ENCODE results near the gene TCTA. TPM values are rescaled to one million over a fixed set of nuclear protein-coding genes. Genes with fewer than 3 reads are reported as not detected.
A peak's percentile ranks its signal among the peaks of the same experiment; 100 is the strongest.

Gene TCTA
- total and polyA plus RNA-seq, 4 experiments from 2014 or later, result 27.8 to 39.0 (median 37.9) TPM

- POLR2A ChIA-PET (ENCODE audit: partially characterized antibody), result interaction anchor here (1.6 to 2.0 kb wide), 3 partner anchors 9 to 85 kb away, joined by 5 to 14 read pairs (median 14); partner anchors contain the start of genes RHOA, TCTA and USP4
- DNase-seq, result no peak
- no peaks in the 10 kb centered on the region for H3K27me3 ChIP-seq (ENCODE audit: insufficient read depth, low read length)
- H3K4me3 Mint-ChIP-seq, result peak overlapping the region in 1 of 8 donors; percentile 31
- no peaks in the 10 kb centered on the region for H3K9me3 ChIP-seq (ENCODE audit: control insufficient read depth in 1 of 2, low read length in 2 of 2)
- no peak overlapping the region for H3K27ac ChIP-seq (ENCODE audit: low read depth, low read length)
- peaks cover 13 to 47% (median 31%) of the 10 kb centered on the region in 4 donors for H3K4me1 Mint-ChIP-seq
- H3K4me3 ChIP-seq (ENCODE audit: low read length in 2 of 2), result no peak overlapping the region
- no peaks in the 10 kb centered on the region for H3K9me3 Mint-ChIP-seq
- intact Hi-C loops (cut with micrococcal nuclease), result no loop called here
- H3K4me1 ChIP-seq (ENCODE audit: insufficient read depth, low read length), result peaks cover 19% of the 10 kb centered on the region
- CTCF ChIA-PET (ENCODE audit: partially characterized antibody), result interaction anchor here (1.8 kb wide), 1 partner anchor 9 kb away, joined by 9 read pairs; no protein-coding TSS in a partner anchor
- H3K27me3 Mint-ChIP-seq, result no peaks in the 10 kb centered on the region
- H3K36me3 ChIP-seq (ENCODE audit: insufficient read depth, low read length), result peaks cover 5% of the 10 kb centered on the region
- H3K36me3 Mint-ChIP-seq, result peaks cover 10 to 14% of the 10 kb centered on the region in 2 donors
- H3K27ac Mint-ChIP-seq, result peak overlapping the region in 6 of 7 donors; percentile 10 to 84 (median 58)
These were observed 12.6 kb downstream of the TCTA start for GRCh38 chr3:49424816-49425215.

- Mint-ChIP-seq H3K9me3 (no peaks in the 10 kb centered on the region), H3K27me3 (no peaks in the 10 kb centered on the region), H3K36me3 (peaks cover 7% of the 10 kb centered on the region in 2 donors), H3K4me3 (peak overlapping the region in 7 of 8 donors; percentile 4 to 96 (median 90)), H3K4me1 (peaks cover 11 to 38% (median 25%) of the 10 kb centered on the region in 4 donors), H3K27ac (peak overlapping the region in 4 of 7 donors; percentile 22 to 94 (median 88))
- Histone ChIP-seq H3K27me3 (ENCODE audit: insufficient read depth, low read length) (no peaks in the 10 kb centered on the region), H3K4me1 (ENCODE audit: insufficient read depth, low read length) (peaks cover 22% of the 10 kb centered on the region), H3K27ac (ENCODE audit: low read depth, low read length) (no peak overlapping the region), H3K36me3 (ENCODE audit: insufficient read depth, low read length) (no peaks in the 10 kb centered on the region), H3K4me3 (ENCODE audit: low read length in 2 of 2) (no peak overlapping the region), H3K9me3 (ENCODE audit: control insufficient read depth in 1 of 2, low read length in 2 of 2) (no peaks in the 10 kb centered on the region)
- ChIA-PET CTCF (ENCODE audit: partially characterized antibody) (interaction anchor here (0.9 to 2.6 kb wide), 6 partner anchors 8 to 92 kb away, joined by 3 to 16 read pairs (median 8); partner anchors contain the start of gene USP4), POLR2A (ENCODE audit: partially characterized antibody) (interaction anchor here (1.2 to 4.4 kb wide), 4 partner anchors 11 to 399 kb away, joined by 3 to 41 read pairs (median 32); partner anchors contain the start of genes DAG1, IMPDH2, RHOA and TCTA)
- DNase-seq, result no peak
- intact Hi-C loops (cut with micrococcal nuclease), result no loop called here
These were observed 15.4 kb downstream of the TCTA start for GRCh38 chr3:49427586-49427985.

GRCh38 chr3:49428752-49429080, 16.5 kb downstream of the TCTA start:
- peaks cover 22% of the 10 kb centered on the region for H3K4me1 ChIP-seq (ENCODE audit: insufficient read depth, low read length)
- peaks cover 5 to 7% of the 10 kb centered on the region in 2 donors for H3K36me3 Mint-ChIP-seq
- H3K4me3 ChIP-seq (ENCODE audit: low read length in 2 of 2), result peak overlapping the region; percentile 55 to 86
- H3K27ac Mint-ChIP-seq, result peak overlapping the region; percentile 85 to 97 (median 94)
- peak overlapping the region; percentile 63 for H3K27ac ChIP-seq (ENCODE audit: low read depth, low read length)
- H3K9me3 Mint-ChIP-seq, result no peaks in the 10 kb centered on the region
- ChIA-PET POLR2A (ENCODE audit: partially characterized antibody) (interaction anchor here (0.6 to 4.4 kb wide), 16 partner anchors 8 to 1109 kb away, joined by 3 to 43 read pairs (median 5); partner anchors contain the start of genes DAG1, GPX1, IMPDH2 and KLHDC8B), CTCF (ENCODE audit: partially characterized antibody) (interaction anchor here (0.6 to 2.6 kb wide), 8 partner anchors 9 to 304 kb away, joined by 3 to 16 read pairs (median 6); partner anchors contain the start of gene USP4)
- no peaks in the 10 kb centered on the region for H3K27me3 ChIP-seq (ENCODE audit: insufficient read depth, low read length)
- peak overlapping the region; percentile 90 to 97 (median 95) for H3K4me3 Mint-ChIP-seq
- DNase-seq, result no peak
- H3K36me3 ChIP-seq (ENCODE audit: insufficient read depth, low read length), result no peaks in the 10 kb centered on the region
- intact Hi-C loops (cut with micrococcal nuclease), result loop anchor here (1.0 kb wide), 5 partner anchors 12 to 88 kb away; partner anchors contain the start of genes DAG1, GPX1, TCTA and USP4
- H3K27me3 Mint-ChIP-seq, result no peaks in the 10 kb centered on the region
- H3K4me1 Mint-ChIP-seq, result peaks cover 8 to 33% (median 22%) of the 10 kb centered on the region in 4 donors
- H3K9me3 ChIP-seq (ENCODE audit: control insufficient read depth in 1 of 2, low read length in 2 of 2), result no peaks in the 10 kb centered on the region

- intact Hi-C loops (cut with micrococcal nuclease), result no loop called here
- Histone ChIP-seq H3K27ac (ENCODE audit: low read depth, low read length) (no peak overlapping the region), H3K4me3 (ENCODE audit: low read length in 2 of 2) (no peak overlapping the region), H3K27me3 (ENCODE audit: insufficient read depth, low read length) (no peaks in the 10 kb centered on the region), H3K36me3 (ENCODE audit: insufficient read depth, low read length) (no peaks in the 10 kb centered on the region), H3K9me3 (ENCODE audit: control insufficient read depth in 1 of 2, low read length in 2 of 2) (no peaks in the 10 kb centered on the region), H3K4me1 (ENCODE audit: insufficient read depth, low read length) (peaks cover 3% of the 10 kb centered on the region)
- DNase-seq, result no peak
- Mint-ChIP-seq H3K9me3 (no peaks in the 10 kb centered on the region), H3K27ac (no peak overlapping the region), H3K27me3 (no peaks in the 10 kb centered on the region), H3K36me3 (no peaks in the 10 kb centered on the region), H3K4me3 (no peak overlapping the region), H3K4me1 (peaks cover 0 to 3% (median 0%) of the 10 kb centered on the region in 4 donors)
- ChIA-PET POLR2A (ENCODE audit: partially characterized antibody) (no interaction called here), CTCF (ENCODE audit: partially characterized antibody) (no interaction called here)
These were observed 22.5 kb downstream of the TCTA start for GRCh38 chr3:49434731-49435130.

- POLR2A ChIA-PET (ENCODE audit: partially characterized antibody), result interaction anchor here (0.8 to 6.0 kb wide), 6 partner anchors 15 to 106 kb away, joined by 3 to 52 read pairs (median 12); partner anchors contain the start of genes DAG1, NICN1, RHOA and TCTA
- Mint-ChIP-seq H3K36me3 (no peaks in the 10 kb centered on the region), H3K27ac (peak overlapping the region in 4 of 7 donors; percentile 61 to 82 (median 72)), H3K4me1 (peaks cover 8 to 18% (median 11%) of the 10 kb centered on the region in 4 donors), H3K4me3 (no peak overlapping the region), H3K27me3 (no peaks in the 10 kb centered on the region), H3K9me3 (no peaks in the 10 kb centered on the region)
- H3K27me3 ChIP-seq (ENCODE audit: insufficient read depth, low read length), result no peaks in the 10 kb centered on the region
- H3K9me3 ChIP-seq (ENCODE audit: control insufficient read depth in 1 of 2, low read length in 2 of 2), result no peaks in the 10 kb centered on the region
- peaks cover 20% of the 10 kb centered on the region for H3K4me1 ChIP-seq (ENCODE audit: insufficient read depth, low read length)
- H3K27ac ChIP-seq (ENCODE audit: low read depth, low read length), result no peak overlapping the region
- intact Hi-C loops (cut with micrococcal nuclease), result no loop called here
- no peaks in the 10 kb centered on the region for H3K36me3 ChIP-seq (ENCODE audit: insufficient read depth, low read length)
- CTCF ChIA-PET (ENCODE audit: partially characterized antibody), result interaction anchor here (1.5 to 10.7 kb wide), 7 partner anchors 7 to 275 kb away, joined by 3 to 147 read pairs (median 11); partner anchors contain the start of genes KLHDC8B and USP4
- no peak for DNase-seq
- no peak overlapping the region for H3K4me3 ChIP-seq (ENCODE audit: low read length in 2 of 2)
These were observed 33.2 kb downstream of the TCTA start for GRCh38 chr3:49445391-49445790.

- Mint-ChIP-seq H3K27me3 (no peaks in the 10 kb centered on the region), H3K4me3 (no peak overlapping the region), H3K4me1 (peaks cover 4 to 6% (median 5%) of the 10 kb centered on the region in 4 donors), H3K36me3 (no peaks in the 10 kb centered on the region), H3K27ac (no peak overlapping the region), H3K9me3 (no peaks in the 10 kb centered on the region)
- intact Hi-C loops (cut with micrococcal nuclease), result no loop called here
- Histone ChIP-seq H3K27ac (ENCODE audit: low read depth, low read length) (no peak overlapping the region), H3K9me3 (ENCODE audit: control insufficient read depth in 1 of 2, low read length in 2 of 2) (no peaks in the 10 kb centered on the region), H3K27me3 (ENCODE audit: insufficient read depth, low read length) (no peaks in the 10 kb centered on the region), H3K36me3 (ENCODE audit: insufficient read depth, low read length) (no peaks in the 10 kb centered on the region), H3K4me1 (ENCODE audit: insufficient read depth, low read length) (peaks cover 3% of the 10 kb centered on the region), H3K4me3 (ENCODE audit: low read length in 2 of 2) (no peak overlapping the region)
- CTCF ChIA-PET (ENCODE audit: partially characterized antibody), result interaction anchor here (1.0 to 2.3 kb wide), 3 partner anchors 9 to 38 kb away, joined by 3 to 11 read pairs (median 4); no protein-coding TSS in a partner anchor
- no peak for DNase-seq
- POLR2A ChIA-PET (ENCODE audit: partially characterized antibody), result interaction anchor here (1.7 kb wide), 1 partner anchor 113 kb away, joined by 6 read pairs; the partner anchor contains the start of gene USP4
These were observed 41.4 kb downstream of the TCTA start for GRCh38 chr3:49453621-49454020.

- H3K9me3 ChIP-seq (ENCODE audit: control insufficient read depth in 1 of 2, low read length in 2 of 2), result no peaks in the 10 kb centered on the region
- no peak overlapping the region for H3K4me3 Mint-ChIP-seq
- DNase-seq, result no peak
- no peak overlapping the region for H3K27ac ChIP-seq (ENCODE audit: low read depth, low read length)
- intact Hi-C loops (cut with micrococcal nuclease), result no loop called here
- no peaks in the 10 kb centered on the region for H3K36me3 ChIP-seq (ENCODE audit: insufficient read depth, low read length)
- no peak overlapping the region for H3K4me3 ChIP-seq (ENCODE audit: low read length in 2 of 2)
- peak overlapping the region in 2 of 7 donors; percentile 19 to 60 for H3K27ac Mint-ChIP-seq
- no peaks in the 10 kb centered on the region for H3K27me3 ChIP-seq (ENCODE audit: insufficient read depth, low read length)
- H3K4me1 Mint-ChIP-seq, result no peaks in the 10 kb centered on the region
- H3K9me3 Mint-ChIP-seq, result no peaks in the 10 kb centered on the region
- H3K27me3 Mint-ChIP-seq, result peaks cover 0 to 3% of the 10 kb centered on the region in 2 donors
- CTCF ChIA-PET (ENCODE audit: partially characterized antibody), result interaction anchor here (0.7 to 1.3 kb wide), 2 partner anchors 38 to 219 kb away, joined by 3 to 4 read pairs; no protein-coding TSS in a partner anchor
- H3K4me1 ChIP-seq (ENCODE audit: insufficient read depth, low read length), result no peaks in the 10 kb centered on the region
- POLR2A ChIA-PET (ENCODE audit: partially characterized antibody), result interaction anchor here (0.9 to 1.7 kb wide), 2 partner anchors 53 to 114 kb away, joined by 5 to 6 read pairs; partner anchors contain the start of gene USP4
- no peaks in the 10 kb centered on the region for H3K36me3 Mint-ChIP-seq
These were observed 42.2 kb downstream of the TCTA start for GRCh38 chr3:49454458-49454857.

Measured in CD4-positive, alpha-beta memory T cell (primary cell).